Muscle of arm (tissue), 12 donors: ENCODE measurements around the gene ZBTB40. TPM values are rescaled to one million over a fixed set of nuclear protein-coding genes. Genes with fewer than 3 reads are reported as not detected.

ENCODE experiments used
- DNase-seq: peaks from one replicate; pipeline ENCODE4 v3.0.0-alpha.2; 2013
- polyA plus RNA-seq, 12 donors: library from polyadenylated mRNA; unstranded; fragments of 120-200 nt; gene quantifications; one replicate each; pipeline ENCODE4 v1.2.1, GENCODE V29; 2013; ENCODE audit not compliant: insufficient read length in 12 of 12

Gene ZBTB40
- polyA plus RNA-seq, 12 donors: 11.1 to 16.1 (median 12.6) TPM; not detected in 1

GRCh38 chr1:22555371-22555656, 103.7 kb downstream of the ZBTB40 start:
- no peak for DNase-seq

GRCh38 chr1:22556391-22557104, 104.9 kb downstream of the ZBTB40 start:
- no peak for DNase-seq

GRCh38 chr1:22557341-22557950, 105.8 kb downstream of the ZBTB40 start:
- DNase-seq: no peak

DNA sequence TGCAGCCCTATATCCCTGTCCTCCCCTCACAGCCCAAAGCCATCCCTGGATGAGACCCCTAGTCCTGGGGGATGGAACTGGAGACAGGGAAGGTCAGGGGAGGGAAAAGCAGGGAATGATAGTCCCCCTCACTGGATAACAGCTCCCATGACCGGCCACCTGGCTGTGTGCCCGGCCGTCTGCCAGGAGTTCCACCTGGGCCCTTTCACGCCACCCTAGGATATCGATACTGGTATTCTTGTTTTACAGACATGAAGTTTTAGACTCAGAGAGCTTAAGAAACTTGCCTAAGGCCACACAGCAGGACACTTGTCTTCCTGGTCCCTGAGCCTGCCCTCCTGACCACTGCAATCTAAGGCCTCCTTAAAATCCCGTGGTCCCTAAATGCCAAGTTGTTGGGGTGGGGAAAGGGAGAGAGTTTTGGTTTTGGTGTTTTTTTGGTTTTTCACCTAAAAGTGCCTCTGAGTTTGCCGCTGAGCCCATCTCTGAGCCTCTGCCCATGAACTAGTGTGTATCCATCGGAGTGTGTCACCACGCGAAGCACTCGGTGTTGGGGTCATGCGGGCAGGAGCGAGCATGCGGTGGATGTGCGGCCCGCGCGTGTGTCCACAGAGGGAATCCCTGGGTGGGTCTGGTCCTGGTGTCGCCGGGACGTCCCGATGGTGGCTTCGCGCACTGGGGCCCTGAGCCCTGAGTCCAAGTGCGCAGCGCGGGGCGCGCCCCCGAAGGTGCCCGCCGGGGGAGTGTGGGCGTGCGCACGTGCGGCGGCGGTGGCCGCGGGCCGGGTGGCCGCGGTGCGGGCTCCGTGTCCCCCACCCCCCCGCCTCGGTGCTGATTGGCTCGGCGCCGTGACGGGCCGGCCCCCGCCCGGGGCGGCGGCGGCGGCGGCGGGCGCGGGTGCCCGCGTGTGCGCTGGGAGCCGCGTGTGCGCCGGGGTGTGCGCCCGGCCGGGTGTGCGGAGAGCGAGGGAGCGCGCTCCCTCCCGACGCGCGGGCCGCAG, 111.2 kb downstream of the ZBTB40 start, which contains the start of gene EPHA8:
EPHA8 (plus strand) TSS at position 906 of the 1,000 bp plus-strand sequence. CDS start 147 bp downstream, outside the sequence.
- no peak for DNase-seq

DNA sequence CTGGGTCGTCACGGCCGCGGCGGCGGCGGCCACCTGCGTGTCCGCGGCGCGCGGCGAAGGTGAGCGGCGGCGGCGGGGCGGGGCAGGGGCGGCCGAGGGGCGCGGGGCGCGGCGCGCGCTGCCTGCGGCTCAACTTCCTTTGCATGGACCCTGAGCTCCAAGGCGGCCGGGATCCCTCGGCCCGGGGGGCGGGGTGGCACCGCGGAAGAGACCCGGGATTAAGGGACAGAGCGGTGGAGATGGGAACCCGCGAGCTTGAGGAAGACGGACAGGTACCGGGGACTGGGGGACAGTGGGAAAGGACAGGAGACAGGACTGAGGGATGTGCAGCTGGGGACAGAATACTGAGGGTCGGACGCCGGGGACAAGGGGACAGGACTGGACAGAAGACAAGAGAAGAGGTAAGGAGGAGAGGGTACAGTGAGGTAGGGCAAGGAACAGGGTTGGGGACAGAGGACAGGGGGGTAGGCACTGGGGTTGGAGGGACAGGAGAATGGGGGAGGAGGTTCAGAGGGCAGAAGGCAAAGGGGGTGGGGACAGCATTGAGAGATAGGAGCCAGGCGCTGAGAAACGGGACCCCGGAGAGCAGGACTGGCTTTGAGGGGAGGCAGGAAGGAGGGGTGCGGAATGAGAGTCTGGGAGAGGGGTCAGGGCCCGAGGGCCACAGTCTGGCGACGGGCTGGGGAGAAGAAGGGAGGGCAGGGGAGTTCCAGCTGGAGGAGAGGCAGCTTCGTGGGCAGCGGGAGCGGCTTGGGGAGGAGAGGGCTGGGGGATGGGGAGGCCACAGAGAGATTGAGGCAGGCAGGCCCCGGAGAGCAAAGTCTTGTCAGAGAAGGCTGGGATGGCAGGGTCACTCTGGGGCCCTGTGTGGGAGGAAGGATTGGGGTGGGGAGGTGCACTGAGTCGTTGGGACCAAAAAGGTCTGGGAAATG, 112.3 kb downstream of the ZBTB40 start:
- no peak for DNase-seq

DNA sequence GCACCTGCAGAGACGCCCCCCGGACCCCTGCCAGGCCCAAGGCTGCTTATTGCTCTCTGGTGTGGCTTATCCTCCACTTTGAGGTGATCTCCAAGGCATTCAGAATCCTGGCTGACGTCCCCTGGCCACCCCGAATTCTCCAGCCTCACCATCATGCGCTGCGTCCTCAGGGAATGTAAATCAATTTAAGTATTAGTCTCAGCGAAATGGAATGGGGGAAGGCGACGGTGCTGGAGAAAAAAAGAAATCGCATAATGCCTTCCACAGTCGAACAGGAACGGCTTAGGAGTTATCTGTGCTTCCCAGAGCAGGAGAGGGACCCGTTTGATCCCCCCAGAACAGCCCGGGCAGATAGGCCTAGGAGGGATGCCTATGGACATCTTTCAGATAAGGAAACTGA, 114.5 kb downstream of the ZBTB40 start:
- no peak for DNase-seq

GRCh38 chr1:22567197-22567596, 115.5 kb downstream of the ZBTB40 start:
- DNase-seq: no peak

DNA sequence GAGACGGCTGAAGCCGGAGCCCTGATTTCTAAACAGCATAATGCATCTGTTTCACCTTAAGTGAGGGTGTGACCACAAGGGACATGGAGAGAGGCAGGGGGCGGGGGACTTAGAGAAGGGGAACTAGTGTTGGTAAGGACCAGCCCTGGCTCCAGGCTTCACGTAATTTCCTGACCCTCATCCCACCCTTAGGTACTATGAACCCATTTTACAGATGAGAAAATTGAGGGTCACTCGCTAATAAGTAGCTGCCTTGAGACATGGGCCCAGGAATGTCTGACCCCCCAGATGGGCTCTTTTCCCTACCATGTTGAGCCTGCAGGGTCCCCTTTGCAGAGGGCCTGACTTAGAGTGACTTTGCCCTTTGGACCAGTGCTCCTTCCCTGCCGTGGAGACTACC, 116.3 kb downstream of the ZBTB40 start:
- no peak for DNase-seq

GRCh38 chr1:22569269-22569668, 117.6 kb downstream of the ZBTB40 start:
- DNase-seq: no peak

GRCh38 chr1:22570140-22570909, 118.7 kb downstream of the ZBTB40 start:
- DNase-seq: no peak

DNA sequence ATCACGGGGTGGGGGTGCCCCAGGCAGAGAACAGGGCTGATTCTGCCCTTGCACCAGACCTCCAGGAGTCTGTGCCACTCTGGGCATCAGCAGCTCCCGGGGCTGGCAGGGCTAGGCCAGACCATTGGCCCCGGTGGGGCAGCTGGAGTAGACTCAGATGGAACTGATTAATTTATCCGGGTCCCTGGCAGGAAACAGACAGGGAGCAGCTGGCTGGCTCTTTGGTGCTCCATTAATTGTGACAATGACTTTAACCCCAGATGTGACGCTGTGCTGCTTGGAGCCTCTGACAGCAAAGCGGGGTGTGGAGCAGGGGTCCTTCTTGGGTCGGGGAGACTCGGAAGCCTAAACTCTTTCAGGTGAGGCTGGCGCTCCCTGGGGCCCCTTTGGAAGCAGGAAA, 121.2 kb downstream of the ZBTB40 start:
- DNase-seq: no peak

DNA sequence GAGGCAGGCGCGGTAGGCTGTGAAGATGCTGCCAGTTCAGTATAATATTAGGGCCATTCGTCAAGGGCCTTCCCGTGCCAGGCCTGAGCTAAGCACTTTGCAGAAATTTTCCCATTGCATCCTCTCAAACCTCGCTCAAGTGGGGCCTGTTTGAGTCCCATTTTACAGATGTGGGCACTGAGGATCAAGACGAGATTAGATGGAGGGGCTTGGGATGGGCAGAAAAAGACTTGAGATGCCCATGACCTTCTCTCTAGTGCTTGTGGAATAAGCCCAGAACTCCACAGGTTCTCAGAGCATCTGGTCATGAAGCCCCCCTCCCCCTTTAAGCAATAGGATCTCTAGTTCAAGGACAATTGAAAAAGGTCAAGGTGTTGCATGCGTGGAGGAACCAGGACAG, 121.6 kb downstream of the ZBTB40 start:
- DNase-seq: no peak

GRCh38 chr1:22575532-22576149, 124.0 kb downstream of the ZBTB40 start:
- DNase-seq: no peak

DNA sequence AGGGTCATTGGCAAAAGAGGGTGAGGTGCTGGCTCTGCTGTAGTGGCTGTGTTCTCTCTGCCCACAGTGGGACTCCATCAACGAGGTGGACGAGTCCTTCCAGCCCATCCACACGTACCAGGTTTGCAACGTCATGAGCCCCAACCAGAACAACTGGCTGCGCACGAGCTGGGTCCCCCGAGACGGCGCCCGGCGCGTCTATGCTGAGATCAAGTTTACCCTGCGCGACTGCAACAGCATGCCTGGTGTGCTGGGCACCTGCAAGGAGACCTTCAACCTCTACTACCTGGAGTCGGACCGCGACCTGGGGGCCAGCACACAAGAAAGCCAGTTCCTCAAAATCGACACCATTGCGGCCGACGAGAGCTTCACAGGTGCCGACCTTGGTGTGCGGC, 124.5 kb downstream of the ZBTB40 start:
- no peak for DNase-seq

- DNase-seq: no peak
Observed at GRCh38 chr1:22576617-22577016, 125.0 kb downstream of the ZBTB40 start.

DNA sequence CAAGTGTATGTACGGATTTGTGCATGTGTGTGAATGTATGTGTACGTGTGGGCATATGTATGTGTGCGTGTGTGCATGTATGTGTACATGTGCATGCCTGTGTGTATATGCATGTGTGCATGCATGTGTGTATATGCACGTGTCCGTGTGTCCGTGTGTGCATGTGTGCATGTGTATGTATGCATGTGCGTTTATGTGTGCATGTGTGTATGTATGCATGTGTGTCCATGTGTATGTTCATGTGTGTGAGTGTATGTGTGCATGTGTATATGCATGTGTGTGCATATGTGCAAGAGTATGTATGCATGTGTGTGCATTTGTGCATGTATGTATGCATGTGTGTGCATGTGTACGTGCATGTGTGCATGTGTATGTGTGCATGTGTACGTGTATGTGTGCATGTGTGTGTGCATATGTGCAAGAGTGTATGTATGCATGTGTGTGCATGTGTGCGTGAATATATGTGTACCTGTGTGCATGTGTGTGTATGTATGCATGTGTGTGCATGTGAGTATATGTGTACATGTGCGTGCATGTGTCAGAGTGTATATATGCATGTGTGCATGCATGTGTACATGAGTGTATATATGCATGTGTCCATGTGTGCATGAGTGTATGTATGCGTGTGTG, 127.2 kb downstream of the ZBTB40 start:
- no peak for DNase-seq

- DNase-seq: no peak
Observed at GRCh38 chr1:22579541-22580155, 128.0 kb downstream of the ZBTB40 start.
